Erythroblast (primary cell): Measurements from ENCODE around the gene ARMH2.

Experiments used
- GATA1 ChIP-seq: IDR thresholded peaks from 2 replicates; pipeline ENCODE4 v1.6.1; 2011; ENCODE audit warnings: low read depth, mild to moderate bottlenecking, control low read depth, low read length, moderate library complexity
- POLR2A ChIP-seq: IDR thresholded peaks from 2 replicates; pipeline ENCODE4 v1.6.1; 2011; ENCODE audit warnings: mild to moderate bottlenecking, low read length

DNA sequence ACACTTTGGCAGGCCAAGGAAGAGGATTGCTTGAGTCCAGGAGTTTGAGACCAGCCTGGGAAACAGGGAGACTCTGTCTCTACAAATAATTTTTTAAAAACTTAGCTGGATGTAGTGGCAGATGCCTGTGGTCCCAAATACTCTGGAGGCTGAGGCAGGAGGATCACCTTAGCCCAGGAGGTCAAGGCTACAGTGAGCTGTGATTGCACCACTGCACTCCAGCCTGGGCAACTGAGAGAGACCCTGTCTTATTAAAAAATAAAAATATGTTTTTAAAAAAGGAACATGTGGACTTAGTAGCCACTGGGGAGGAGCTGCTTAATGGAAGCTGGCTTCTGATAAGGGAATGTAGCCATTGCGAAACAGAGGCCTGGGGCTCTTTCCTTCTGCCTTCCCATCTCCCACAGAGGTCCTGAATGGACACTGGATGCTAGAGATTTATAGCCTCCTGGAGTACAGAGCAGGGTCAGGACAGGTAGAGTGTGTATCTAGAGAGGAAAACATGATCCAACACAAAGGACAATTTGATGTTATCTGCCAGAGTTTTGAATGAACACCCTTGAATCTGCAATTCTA is 45.7 kb downstream of the ARMH2 start:
- TF ChIP-seq POLR2A (no peak), GATA1 (no peak)
